GM23248 (cell line): ENCODE data around the gene GPATCH1. TPM values are rescaled to one million over a fixed set of nuclear protein-coding genes. Genes with fewer than 3 reads are reported as not detected.

Source experiments
- DNase-seq: peaks from one replicate; pipeline ENCODE4 v3.0.0-alpha.2; 2015
- H2AFZ ChIP-seq: fragments of 200-600 bp; sonication (generic); 2 replicates; pipeline ENCODE4 v1.6.1; 2016; ENCODE audit warnings: antibody characterized with exemption
- H3F3A ChIP-seq: fragments of 200-600 bp; sonication (generic); 2 replicates; pipeline ENCODE4 v1.6.1; 2016; ENCODE audit warnings: mild to moderate bottlenecking, antibody characterized with exemption, mixed run types; ENCODE audit not compliant: insufficient read depth
- H3K27ac ChIP-seq: fragments of 200-600 bp; sonication (generic); 2 replicates; pipeline ENCODE4 v1.5.1; 2016; ENCODE audit warnings: mild to moderate bottlenecking
- H3K27me3 ChIP-seq: fragments of 200-600 bp; sonication (generic); replicated peaks from 2 replicates; pipeline ENCODE4 v1.6.1; 2016; ENCODE audit warnings: mild to moderate bottlenecking; ENCODE audit not compliant: insufficient read depth
- H3K36me3 ChIP-seq: fragments of 200-600 bp; sonication (generic); 2 replicates; pipeline ENCODE4 v1.6.1; 2016; ENCODE audit warnings: low read depth, mild to moderate bottlenecking
- H3K4me1 ChIP-seq: fragments of 200-600 bp; sonication (generic); 2 replicates; pipeline ENCODE4 v1.6.1; 2016; ENCODE audit warnings: mild to moderate bottlenecking; ENCODE audit not compliant: insufficient read depth
- H3K4me2 ChIP-seq: fragments of 200-600 bp; sonication (generic); one replicate; pipeline ENCODE4 v1.6.1; 2016; ENCODE audit warnings: mild to moderate bottlenecking; ENCODE audit not compliant: unreplicated experiment
- H3K4me3 ChIP-seq: fragments of 200-600 bp; sonication (generic); 2 replicates; pipeline ENCODE4 v1.5.1; 2016; ENCODE audit warnings: mild to moderate bottlenecking
- H3K79me2 ChIP-seq: fragments of 200-600 bp; sonication (generic); 2 replicates; pipeline ENCODE4 v1.6.1; 2016; ENCODE audit warnings: mild to moderate bottlenecking; ENCODE audit not compliant: insufficient read depth
- H3K9ac ChIP-seq: fragments of 200-600 bp; sonication (generic); 2 replicates; pipeline ENCODE4 v1.6.1; 2016; ENCODE audit warnings: mild to moderate bottlenecking
- H3K9me2 ChIP-seq: fragments of 200-600 bp; sonication (generic); 2 replicates; pipeline ENCODE4 v1.6.1; 2016; ENCODE audit warnings: mixed run types, mild to moderate bottlenecking, moderate library complexity; ENCODE audit not compliant: insufficient read depth
- H3K9me3 ChIP-seq: fragments of 200-600 bp; sonication (generic); one replicate; pipeline ENCODE4 v1.6.1; 2017; ENCODE audit warnings: low read depth
- H4K20me1 ChIP-seq: fragments of 200-600 bp; sonication (generic); 2 replicates; pipeline ENCODE4 v1.6.0; 2016; ENCODE audit not compliant: insufficient read depth
- EZH2 ChIP-seq: fragments of 200-600 bp; sonication (generic); IDR thresholded peaks from 2 replicates; pipeline ENCODE4 v1.6.1; 2018; ENCODE audit warnings: antibody characterized with exemption, mild to moderate bottlenecking; ENCODE audit not compliant: insufficient read depth, poor library complexity, severe bottlenecking
- EZH2phosphoT487 ChIP-seq: fragments of 200-600 bp; sonication (generic); IDR thresholded peaks from 2 replicates; pipeline ENCODE4 v1.6.1; 2018; ENCODE audit warnings: antibody characterized with exemption, moderate library complexity, mild to moderate bottlenecking, low read depth; ENCODE audit not compliant: insufficient read depth
- WGBS, 2 experiments: methylation state at CpG; one replicate each; pipeline ENCODE4 v1.1.6; 2015 to 2017; ENCODE audit warnings: low lambda C conversion rate in 2 of 2, low coverage in 1 of 2; ENCODE audit errors: missing lambda C conversion rate in 2 of 2; 5-methylcytosine and 5-hydroxymethylcytosine counted together
- in situ Hi-C: fragments of 300-500 bp; cut with MboI; formaldehyde crosslinking; loops from 2 replicates; pipeline ENCODE4 v1.15.0; 2020
- polyA plus RNA-seq: library from polyadenylated mRNA; unstranded; fragments of >200 nt; fragmentation: Nextera tagmentation; extraction: Ambion mirVana; gene quantifications from 2 replicates; pipeline ENCODE4 v1.2.1, GENCODE V29; 2016
- total RNA-seq: library from RNA; depleted of rRNA; stranded (reverse); fragments of >200 nt; shearing (Covaris generic); gene quantifications from 2 replicates; pipeline ENCODE4 v1.2.3, GENCODE V29; 2014

The GPATCH1 gene
- total and polyA plus RNA-seq, 2 experiments from 2014 or later = 5.1 to 6.5 TPM

GRCh38 chr19:33063753-33064457, 17.1 kb upstream of the GPATCH1 start:
- 10 to 11% methylated on average over 40 to 55 of the region's 56 CpGs for WGBS, 2 experiments
- peaks cover 10% of the 10 kb centered on the region; the same call in 1 of the 2 replicates for H3K27me3 ChIP-seq
- peak overlapping the region; percentile 51 for H3K4me3 ChIP-seq
- H3K36me3 ChIP-seq = no peaks in the 10 kb centered on the region
- H3K9me3 ChIP-seq = no peaks in the 10 kb centered on the region
- H3F3A ChIP-seq = no peaks in the 10 kb centered on the region
- no peaks in the 10 kb centered on the region for H3K9me2 ChIP-seq
- in situ Hi-C loops = no loop called here
- TF ChIP-seq EZH2 (peak; percentile 76), EZH2phosphoT487 (no peak)
- H3K4me2 ChIP-seq = peak overlapping the region; percentile 45
- H2AFZ ChIP-seq = peak overlapping the region; percentile 46; the same call in 1 of the 2 replicates
- H3K27ac ChIP-seq = no peak overlapping the region
- H3K4me1 ChIP-seq = no peaks in the 10 kb centered on the region
- H3K79me2 ChIP-seq = no peaks in the 10 kb centered on the region
- H4K20me1 ChIP-seq = no peaks in the 10 kb centered on the region
- H3K9ac ChIP-seq = no peak overlapping the region
- peak; percentile 30 for DNase-seq

GRCh38 chr19:33064458-33064791, 16.6 kb upstream of the GPATCH1 start:
- no peaks in the 10 kb centered on the region for H3F3A ChIP-seq
- peak overlapping the region; percentile 46; the same call in 1 of the 2 replicates for H2AFZ ChIP-seq
- no peaks in the 10 kb centered on the region for H3K4me1 ChIP-seq
- in situ Hi-C loops = no loop called here
- no peak for DNase-seq
- H3K9me2 ChIP-seq = no peaks in the 10 kb centered on the region
- H3K4me2 ChIP-seq = peak overlapping the region; percentile 45
- no peaks in the 10 kb centered on the region for H4K20me1 ChIP-seq
- H3K36me3 ChIP-seq = no peaks in the 10 kb centered on the region
- no peaks in the 10 kb centered on the region for H3K79me2 ChIP-seq
- H3K4me3 ChIP-seq = peak overlapping the region; percentile 51
- H3K27ac ChIP-seq = no peak overlapping the region
- H3K27me3 ChIP-seq = peaks cover 10% of the 10 kb centered on the region; the same call in 1 of the 2 replicates
- no peaks in the 10 kb centered on the region for H3K9me3 ChIP-seq
- 2% methylated on average over 28 of the region's 35 CpGs; no CpG with 5 or more reads in 1 of the 2 experiments for WGBS, 2 experiments
- TF ChIP-seq EZH2phosphoT487 (no peak), EZH2 (no peak)
- no peak overlapping the region for H3K9ac ChIP-seq

GRCh38 chr19:33064792-33065550, 16.0 kb upstream of the GPATCH1 start, which contains the start of gene RHPN2:
Gene RHPN2, minus strand, starts transcription at chr19:33064888. Its CDS starts 36 bp downstream, at chr19:33064852.
- H3K27me3 ChIP-seq = peaks cover 10% of the 10 kb centered on the region; the same call in 1 of the 2 replicates
- peak within 1 kb of the TSS; percentile 77 for H2AFZ ChIP-seq
- no peaks in the 10 kb centered on the region for H3F3A ChIP-seq
- 5% methylated on average over 43 to 62 of the region's 86 CpGs for WGBS, 2 experiments
- H3K4me1 ChIP-seq = no peaks in the 10 kb centered on the region
- peak within 1 kb of the TSS; percentile 58 for H3K4me3 ChIP-seq
- H3K4me2 ChIP-seq = peak within 1 kb of the TSS; percentile 45
- no peaks in the 10 kb centered on the region for H3K79me2 ChIP-seq
- TF ChIP-seq EZH2 = no peak
- no peak for TF ChIP-seq EZH2phosphoT487
- peak; percentile 81 for DNase-seq
- no peak within 1 kb of the TSS for H3K27ac ChIP-seq
- no peaks in the 10 kb centered on the region for H4K20me1 ChIP-seq
- H3K9me2 ChIP-seq = no peaks in the 10 kb centered on the region
- H3K9ac ChIP-seq = peak within 1 kb of the TSS; percentile 54; the same call in 1 of the 2 replicates
- no peaks in the 10 kb centered on the region for H3K36me3 ChIP-seq
- H3K9me3 ChIP-seq = no peaks in the 10 kb centered on the region
- in situ Hi-C loops = no loop called here

- H3K79me2 ChIP-seq = no peaks in the 10 kb centered on the region
- H3K36me3 ChIP-seq = no peaks in the 10 kb centered on the region
- no peaks in the 10 kb centered on the region for H3F3A ChIP-seq
- WGBS, 2 experiments = 91 to 92% methylated on average over 16 to 18 of the region's 18 CpGs
- no peak overlapping the region for H3K9ac ChIP-seq
- H3K27ac ChIP-seq = no peak overlapping the region
- no peak overlapping the region for H3K4me3 ChIP-seq
- H3K9me3 ChIP-seq = no peaks in the 10 kb centered on the region
- H3K9me2 ChIP-seq = no peaks in the 10 kb centered on the region
- H3K4me2 ChIP-seq = no peak overlapping the region
- TF ChIP-seq EZH2phosphoT487 = no peak
- no peak for TF ChIP-seq EZH2
- H3K27me3 ChIP-seq = peaks cover 10% of the 10 kb centered on the region; the same call in 1 of the 2 replicates
- DNase-seq = no peak
- H3K4me1 ChIP-seq = no peaks in the 10 kb centered on the region
- in situ Hi-C loops = no loop called here
- H2AFZ ChIP-seq = no peak overlapping the region
- H4K20me1 ChIP-seq = no peaks in the 10 kb centered on the region
These were observed 14.4 kb upstream of the GPATCH1 start for GRCh38 chr19:33066543-33066942.
